GM21367 (cell line): ENCODE results near the gene RBPJ.
A peak's percentile ranks its signal among the peaks of the same experiment; 100 is the strongest.

Experiments used
- ATAC-seq: cut with Tn5 transposase; IDR thresholded peaks from one replicate; pipeline ENCODE4 v1.9.1; 2021; ENCODE audit not compliant: unreplicated experiment

RBPJ gene

DNA sequence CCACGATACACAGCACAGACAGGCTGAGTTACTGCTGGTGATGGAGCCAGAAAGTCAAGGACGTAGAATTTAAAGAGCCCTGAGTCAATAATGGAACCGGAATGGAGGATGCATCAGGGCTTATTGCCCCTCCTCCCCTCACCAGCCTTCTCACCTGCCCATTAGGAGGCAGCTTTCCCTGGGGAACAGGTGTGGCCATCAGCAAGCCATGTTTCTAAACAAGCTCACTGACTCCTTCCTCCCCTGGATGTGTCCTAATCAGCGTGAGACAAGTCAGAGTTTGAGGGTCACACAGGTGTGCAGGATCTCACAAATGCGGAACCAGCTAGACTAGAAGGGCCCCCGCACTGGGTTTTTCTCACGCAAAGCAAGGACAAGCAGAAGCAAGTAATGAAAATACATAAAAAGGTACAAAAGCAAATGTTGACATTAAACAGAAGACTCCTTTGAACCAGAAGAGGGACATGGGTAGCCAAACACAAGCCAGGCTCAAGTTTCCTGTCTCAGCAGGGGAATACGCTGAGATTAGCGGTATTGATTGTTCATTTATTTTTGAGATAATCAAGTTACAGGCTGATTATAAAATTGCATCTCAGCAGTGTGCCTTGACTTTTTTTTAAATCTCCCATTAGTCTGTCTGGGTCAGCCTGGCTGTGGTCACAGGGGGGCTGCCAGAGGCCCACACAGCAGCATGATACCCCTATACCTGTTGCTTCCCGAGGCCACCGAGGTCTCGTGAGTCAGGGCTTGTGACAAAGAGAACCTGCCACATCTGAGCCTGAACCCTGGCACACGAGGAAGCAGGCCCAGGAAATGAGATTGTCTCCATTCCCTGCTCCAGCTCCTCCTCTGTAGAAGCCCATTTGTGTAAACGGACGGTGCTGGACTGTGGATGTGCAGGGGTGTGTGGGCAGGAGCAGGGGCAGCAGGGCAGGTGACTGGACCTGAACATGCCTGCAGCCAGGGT is 132.0 kb downstream of the RBPJ start:
- ATAC-seq: no peak

GRCh38 chr4:26454961-26455360 is 134.1 kb downstream of the RBPJ start:
- ATAC-seq: no peak

DNA sequence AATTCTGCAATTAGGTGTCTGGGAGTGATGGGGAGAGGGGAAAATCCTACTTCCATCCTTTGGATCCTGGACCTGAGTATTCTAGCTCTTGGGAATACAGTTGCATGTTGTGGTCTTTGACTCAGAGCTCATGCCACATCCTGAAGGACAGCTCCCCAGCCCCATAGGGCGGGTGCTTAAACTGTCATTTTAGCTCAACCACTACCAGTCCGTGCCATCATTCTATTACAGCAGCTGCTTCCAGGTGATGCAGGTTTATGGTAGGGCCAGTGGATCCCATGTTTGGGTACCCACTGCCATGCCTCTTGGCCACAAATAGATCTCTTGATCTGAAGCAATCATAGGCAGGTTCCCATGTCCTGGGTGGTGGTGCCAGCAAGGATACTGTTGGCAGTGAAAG is 134.8 kb downstream of the RBPJ start:
- no peak for ATAC-seq

GRCh38 chr4:26457412-26457811 is 136.6 kb downstream of the RBPJ start:
- ATAC-seq: no peak

GRCh38 chr4:26458157-26458561 is 137.3 kb downstream of the RBPJ start:
- no peak for ATAC-seq

- peak; percentile 60 for ATAC-seq
These were observed 138.4 kb downstream of the RBPJ start for GRCh38 chr4:26459054-26459755.

DNA sequence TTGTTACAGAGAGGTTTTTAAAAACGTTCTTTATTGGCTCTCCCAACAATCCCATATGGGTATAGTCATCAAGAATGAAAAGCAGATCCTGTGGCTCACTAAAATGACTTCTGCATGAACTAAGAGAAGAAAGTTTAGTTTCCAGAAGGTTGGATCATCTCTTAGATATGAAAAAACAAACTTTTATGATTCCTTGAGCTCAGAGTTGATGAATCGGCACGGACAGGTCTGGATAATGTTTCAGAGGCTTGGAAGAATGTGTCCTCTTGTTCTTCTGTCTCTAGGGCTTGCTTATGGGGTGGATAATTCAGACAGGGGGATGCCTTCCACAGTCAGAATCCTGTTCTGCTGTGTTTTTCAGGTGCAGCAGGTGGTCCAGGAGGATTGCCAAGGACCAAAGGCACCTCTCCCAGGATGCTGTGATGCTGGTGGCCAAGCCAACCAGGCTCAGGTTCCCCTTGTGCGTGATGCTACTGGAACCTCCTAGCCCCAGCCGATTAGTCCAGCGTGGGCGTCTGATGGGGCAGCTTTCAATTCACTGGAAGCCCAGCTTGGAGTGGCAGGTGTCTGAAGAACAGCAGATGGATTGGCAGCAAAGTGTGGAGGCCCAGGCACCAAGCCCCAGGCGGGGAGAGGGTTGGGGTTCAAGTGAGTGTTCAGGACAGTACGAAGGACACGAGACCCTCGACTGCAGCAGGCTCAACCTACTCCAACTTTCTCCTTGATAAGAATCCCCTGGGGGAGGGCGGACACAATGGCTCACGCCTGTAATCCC is 139.1 kb downstream of the RBPJ start:
- ATAC-seq: no peak

DNA sequence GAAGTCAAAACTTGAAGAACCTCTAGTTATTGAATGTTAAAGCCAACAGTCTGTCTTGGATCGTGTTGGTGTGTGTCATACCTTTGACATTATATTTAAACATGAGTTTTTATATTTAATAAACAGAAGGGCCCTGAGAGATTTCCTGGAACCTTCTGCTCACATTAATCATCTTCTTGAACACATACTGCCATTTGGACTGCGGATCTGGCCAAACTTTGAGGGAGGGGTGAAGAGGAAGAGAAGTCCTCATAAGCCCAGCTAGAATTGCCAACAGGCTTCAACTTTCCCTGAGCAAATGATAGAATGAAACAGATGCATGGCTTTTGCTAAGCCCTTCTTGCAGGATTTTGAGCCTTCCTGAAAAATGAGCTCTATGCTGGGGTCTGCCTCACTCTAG is 142.1 kb downstream of the RBPJ start:
- no peak for ATAC-seq

GRCh38 chr4:26463386-26463785 is 142.6 kb downstream of the RBPJ start:
- ATAC-seq: no peak

GRCh38 chr4:26464420-26465095 is 143.7 kb downstream of the RBPJ start:
- ATAC-seq: no peak

GRCh38 chr4:26466578-26467270 is 145.9 kb downstream of the RBPJ start:
- no peak for ATAC-seq

GRCh38 chr4:26467724-26468123 is 146.9 kb downstream of the RBPJ start:
- no peak for ATAC-seq

GRCh38 chr4:26468283-26468949 is 147.6 kb downstream of the RBPJ start:
- ATAC-seq: no peak

- ATAC-seq: no peak
These were observed 148.2 kb downstream of the RBPJ start for GRCh38 chr4:26468977-26469376.

DNA sequence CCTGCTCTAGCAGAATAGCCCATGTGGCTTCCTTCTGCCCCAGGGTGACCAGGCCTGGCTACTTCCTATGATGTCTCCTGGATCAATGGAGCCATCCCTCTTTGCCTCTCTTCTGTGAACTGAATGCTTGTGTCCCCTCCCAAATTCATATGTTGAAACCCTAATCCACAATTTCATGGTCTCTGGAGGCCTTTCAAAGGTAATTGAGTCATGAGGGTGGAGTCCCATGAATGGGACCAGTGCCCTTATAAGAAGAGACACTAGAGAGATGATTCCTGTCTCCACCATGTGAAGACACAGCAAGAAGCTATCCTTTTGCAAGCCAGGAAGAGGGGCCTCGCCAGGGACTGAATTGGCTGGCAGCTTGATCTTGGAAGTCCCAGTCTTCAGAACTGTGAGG is 151.1 kb downstream of the RBPJ start:
- no peak for ATAC-seq

- no peak for ATAC-seq
These were observed 153.1 kb downstream of the RBPJ start for GRCh38 chr4:26473893-26474292.

DNA sequence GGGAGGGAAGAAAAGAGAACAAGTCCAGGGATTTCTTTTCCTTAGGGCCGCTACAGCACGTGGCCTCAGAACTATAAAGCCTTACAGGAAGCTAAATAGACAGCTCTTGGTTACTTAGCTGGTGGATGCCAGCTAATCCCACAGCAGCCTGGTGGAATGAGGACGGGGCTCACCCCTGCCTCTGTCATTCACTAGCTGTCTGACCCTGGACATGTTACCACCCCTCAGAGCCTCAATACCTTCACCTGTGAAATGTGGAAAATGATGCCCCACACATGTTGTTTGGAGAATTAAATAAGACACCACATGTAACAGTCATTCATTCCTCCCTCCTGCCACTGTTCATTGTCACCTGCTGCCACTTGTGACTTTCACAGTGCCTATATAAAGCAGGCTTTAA is 153.7 kb downstream of the RBPJ start:
- no peak for ATAC-seq

DNA sequence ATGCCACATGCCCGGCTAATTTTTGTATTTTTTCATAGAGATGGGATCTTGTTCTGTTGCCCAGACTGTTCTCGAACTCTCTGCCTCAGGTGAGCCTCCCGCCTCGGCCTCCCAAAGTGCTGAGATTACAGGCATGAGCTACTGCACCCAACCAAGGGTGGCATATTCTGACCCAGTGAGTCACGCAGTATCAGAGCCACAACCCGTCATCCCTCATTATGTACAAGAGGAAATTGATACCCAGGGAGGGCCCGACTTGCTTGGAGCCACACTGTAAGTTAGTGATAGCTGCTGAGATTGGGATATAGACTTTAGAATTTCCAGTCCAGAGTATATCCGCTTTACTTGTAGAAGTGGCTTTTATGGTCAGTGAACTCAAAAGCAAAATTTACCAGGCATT is 154.9 kb downstream of the RBPJ start:
- no peak for ATAC-seq

- ATAC-seq: no peak
These were observed 155.7 kb downstream of the RBPJ start for GRCh38 chr4:26476545-26476944.

DNA sequence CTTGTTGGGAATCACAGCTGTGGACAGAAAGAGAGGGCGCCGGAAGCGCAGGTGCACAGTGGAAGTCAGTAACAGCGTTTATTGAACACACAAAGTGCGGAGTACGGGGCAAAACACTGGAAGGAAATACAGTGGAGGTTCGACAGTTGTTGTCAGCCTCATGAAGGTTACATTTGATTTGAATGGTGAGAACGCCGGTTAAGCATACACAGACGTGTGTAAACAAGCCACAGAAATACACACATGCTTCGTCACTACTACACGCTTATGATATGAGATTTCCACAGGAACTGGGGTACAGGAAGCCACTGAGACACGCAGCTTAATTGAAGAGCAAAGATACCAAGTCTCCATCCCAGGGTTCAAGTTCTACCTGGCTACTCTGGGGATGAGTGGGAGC is 157.5 kb downstream of the RBPJ start:
- ATAC-seq: no peak
